ENCODE data around the gene KLHL7. TPM values are rescaled to one million over a fixed set of nuclear protein-coding genes. Genes with fewer than 3 reads are reported as not detected.

The KLHL7 gene
- total and polyA plus RNA-seq, 8 donors = 8.4 to 55.9 (median 17.6) TPM

DNA sequence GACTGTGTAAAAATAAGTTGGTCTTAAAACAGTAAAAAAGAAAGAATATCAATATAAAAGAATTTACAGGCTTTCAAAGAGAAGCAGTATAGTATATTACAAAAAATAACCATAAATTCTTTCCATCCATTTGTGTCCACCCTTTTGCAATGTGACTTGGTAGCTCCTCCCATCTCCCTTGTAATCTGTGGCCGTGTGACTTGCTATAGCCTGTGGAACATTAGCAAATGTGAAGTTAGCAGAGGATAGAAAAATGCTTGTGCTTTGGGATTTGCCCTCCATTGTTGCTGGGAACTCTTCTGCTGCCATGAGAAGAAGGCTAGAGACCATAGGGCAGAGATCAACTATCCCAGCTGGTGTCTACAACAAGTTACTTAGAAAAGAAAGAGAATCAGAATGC lies 30.2 kb downstream of the KLHL7 start:
- Histone ChIP-seq H3K36me3 (peaks cover 2 to 15% (median 3%) of the 10 kb centered on the region in 4 donors), H3K27ac (no peak overlapping the region), H3K9me3 (peaks cover 0 to 4% (median 0%) of the 10 kb centered on the region in 4 donors), H3K4me3 (no peak overlapping the region), H3K27me3 (no peaks in the 10 kb centered on the region), H3K4me1 (no peaks in the 10 kb centered on the region)
- intact Hi-C loops (cut with DNase I; ENCODE audit: low total_unique reads) = no loop called here
- WGBS, 5 donors = 67 to 87% (median 80%) methylated on average over 1 of the region's 1 CpG
- DNase-seq = no peak
- no peak for TF ChIP-seq POLR2AphosphoS5 (IDR thresholded peaks at IDR 0.05)
- TF ChIP-seq, protein P1, sequence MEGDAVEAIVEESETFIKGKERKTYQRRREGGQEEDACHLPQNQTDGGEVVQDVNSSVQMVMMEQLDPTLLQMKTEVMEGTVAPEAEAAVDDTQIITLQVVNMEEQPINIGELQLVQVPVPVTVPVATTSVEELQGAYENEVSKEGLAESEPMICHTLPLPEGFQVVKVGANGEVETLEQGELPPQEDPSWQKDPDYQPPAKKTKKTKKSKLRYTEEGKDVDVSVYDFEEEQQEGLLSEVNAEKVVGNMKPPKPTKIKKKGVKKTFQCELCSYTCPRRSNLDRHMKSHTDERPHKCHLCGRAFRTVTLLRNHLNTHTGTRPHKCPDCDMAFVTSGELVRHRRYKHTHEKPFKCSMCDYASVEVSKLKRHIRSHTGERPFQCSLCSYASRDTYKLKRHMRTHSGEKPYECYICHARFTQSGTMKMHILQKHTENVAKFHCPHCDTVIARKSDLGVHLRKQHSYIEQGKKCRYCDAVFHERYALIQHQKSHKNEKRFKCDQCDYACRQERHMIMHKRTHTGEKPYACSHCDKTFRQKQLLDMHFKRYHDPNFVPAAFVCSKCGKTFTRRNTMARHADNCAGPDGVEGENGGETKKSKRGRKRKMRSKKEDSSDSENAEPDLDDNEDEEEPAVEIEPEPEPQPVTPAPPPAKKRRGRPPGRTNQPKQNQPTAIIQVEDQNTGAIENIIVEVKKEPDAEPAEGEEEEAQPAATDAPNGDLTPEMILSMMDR (IDR thresholded peaks at IDR 0.05) = no peak

DNA sequence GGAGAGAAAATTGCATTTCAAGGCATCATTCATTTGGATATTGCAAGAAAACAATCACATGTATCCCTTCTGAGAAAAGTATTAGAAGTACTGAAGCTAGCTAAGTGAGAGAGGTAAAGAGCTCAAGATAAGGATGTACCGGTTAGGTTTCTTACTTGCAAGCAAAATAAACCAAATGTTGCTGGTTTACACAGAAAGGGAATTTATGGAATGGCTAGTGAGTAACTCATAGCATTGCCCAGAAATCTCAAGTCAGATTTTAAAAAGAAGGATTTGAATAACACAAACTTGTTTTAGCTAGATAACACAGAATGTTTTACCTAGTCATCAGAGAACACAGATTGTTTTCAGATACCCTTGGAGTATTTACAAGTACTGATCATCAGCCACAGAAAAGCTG lies 30.6 kb downstream of the KLHL7 start:
- H3K27ac ChIP-seq = no peak overlapping the region
- 58 to 75% (median 63%) methylated on average over 1 of the region's 1 CpG for WGBS, 5 donors
- H3K4me1 ChIP-seq = no peaks in the 10 kb centered on the region
- DNase-seq = no peak
- no peaks in the 10 kb centered on the region for H3K27me3 ChIP-seq
- peaks cover 3 to 16% (median 8%) of the 10 kb centered on the region in 4 donors for H3K36me3 ChIP-seq
- H3K9me3 ChIP-seq = peaks cover 0 to 4% (median 0%) of the 10 kb centered on the region in 4 donors
- H3K4me3 ChIP-seq = no peak overlapping the region
- TF ChIP-seq POLR2AphosphoS5 (IDR thresholded peaks at IDR 0.05) = no peak
- TF ChIP-seq EP300 (IDR thresholded peaks at IDR 0.05) = no peak
- TF ChIP-seq, protein P1 (IDR thresholded peaks at IDR 0.05) = no peak
- TF ChIP-seq POLR2A (IDR thresholded peaks at IDR 0.05) = no peak
- intact Hi-C loops (cut with DNase I; ENCODE audit: low total_unique reads) = no loop called here

DNA sequence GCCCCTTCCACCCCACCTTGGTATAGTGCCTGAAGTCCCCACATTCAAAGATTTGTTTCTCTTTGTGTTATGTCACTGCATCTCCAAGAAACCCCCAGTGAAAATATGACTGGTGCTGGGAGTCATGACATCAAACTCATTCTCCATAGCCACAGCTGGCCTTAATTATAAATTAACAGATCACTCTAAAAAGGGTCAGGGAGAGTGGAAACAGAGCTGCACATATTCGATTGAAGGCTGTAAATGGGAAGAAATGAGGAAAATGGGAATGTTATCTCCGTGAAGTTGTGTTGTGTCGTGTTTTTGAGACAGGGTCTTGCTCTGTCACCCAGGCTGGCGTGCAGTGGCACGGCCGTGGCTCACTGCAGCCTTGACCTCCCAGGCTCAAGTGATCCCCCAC lies 52.1 kb downstream of the KLHL7 start:
- intact Hi-C loops (cut with DNase I; ENCODE audit: low total_unique reads) = no loop called here
- no peaks in the 10 kb centered on the region for H3K4me1 ChIP-seq
- H3K4me3 ChIP-seq = no peak overlapping the region
- WGBS, 5 donors = 80 to 95% (median 94%) methylated on average over 5 to 6 of the region's 6 CpGs
- peaks cover 0 to 48% (median 43%) of the 10 kb centered on the region in 4 donors for H3K36me3 ChIP-seq
- TF ChIP-seq POLR2A (IDR thresholded peaks at IDR 0.05) (no peak), EP300 (IDR thresholded peaks at IDR 0.05) (no peak), POLR2AphosphoS5 (IDR thresholded peaks at IDR 0.05) (no peak)
- TF ChIP-seq, protein P1 (IDR thresholded peaks at IDR 0.05) = no peak
- H3K27ac ChIP-seq = no peak overlapping the region
- no peak for DNase-seq
- H3K27me3 ChIP-seq = no peaks in the 10 kb centered on the region
- H3K9me3 ChIP-seq = no peaks in the 10 kb centered on the region

DNA sequence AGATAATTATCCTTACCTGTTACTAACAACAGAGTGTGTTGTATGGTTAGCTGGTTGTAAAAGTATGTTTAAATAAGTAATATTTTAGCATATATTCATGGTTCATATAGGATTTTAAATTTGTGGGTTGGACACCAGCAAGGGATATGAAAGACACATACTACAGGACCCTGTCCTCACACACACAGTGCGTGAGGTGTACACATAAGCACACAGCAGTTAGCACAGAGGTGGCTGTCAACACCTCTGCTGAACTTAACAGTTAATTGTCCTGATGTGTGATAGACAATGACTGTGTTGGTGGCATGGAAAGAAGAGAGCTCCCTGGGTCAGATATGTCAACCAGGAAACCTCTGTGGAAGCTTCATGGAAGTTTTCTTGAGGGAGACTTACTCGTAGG lies 53.0 kb downstream of the KLHL7 start:
- no peak for DNase-seq
- no peak overlapping the region for H3K27ac ChIP-seq
- WGBS, 5 donors = 96 to 100% (median 99%) methylated on average over 2 of the region's 2 CpGs
- peaks cover 0 to 39% (median 35%) of the 10 kb centered on the region in 4 donors for H3K36me3 ChIP-seq
- H3K27me3 ChIP-seq = no peaks in the 10 kb centered on the region
- H3K4me1 ChIP-seq = no peaks in the 10 kb centered on the region
- intact Hi-C loops (cut with DNase I; ENCODE audit: low total_unique reads) = no loop called here
- TF ChIP-seq EP300 (IDR thresholded peaks at IDR 0.05) = no peak
- no peak overlapping the region for H3K4me3 ChIP-seq
- H3K9me3 ChIP-seq = no peaks in the 10 kb centered on the region

DNA sequence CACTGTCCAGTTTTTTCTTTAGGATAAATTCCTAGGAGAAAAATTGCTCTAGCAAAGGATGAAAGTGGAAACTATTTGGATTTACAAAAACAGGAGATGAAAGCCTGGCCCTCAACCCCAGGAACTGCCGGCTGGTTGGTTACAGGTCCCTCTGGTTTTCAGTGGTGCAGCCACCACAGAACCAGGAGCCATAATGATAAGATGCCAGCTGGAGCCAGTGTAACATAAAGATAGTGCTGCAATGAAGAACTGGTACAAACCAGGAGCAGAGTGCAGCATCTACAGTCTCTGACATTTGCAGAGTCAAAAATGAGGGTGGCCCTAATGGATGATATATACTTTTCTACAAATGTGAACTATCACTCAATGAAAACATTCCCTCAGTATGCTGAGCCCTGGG lies 55.9 kb downstream of the KLHL7 start:
- H3K27me3 ChIP-seq = no peaks in the 10 kb centered on the region
- no peak overlapping the region for H3K4me3 ChIP-seq
- no peaks in the 10 kb centered on the region for H3K9me3 ChIP-seq
- DNase-seq = no peak
- 88 to 100% (median 94%) methylated on average over 1 of the region's 1 CpG for WGBS, 5 donors
- H3K36me3 ChIP-seq = peaks cover 0 to 23% (median 20%) of the 10 kb centered on the region in 4 donors
- no peaks in the 10 kb centered on the region for H3K4me1 ChIP-seq
- intact Hi-C loops (cut with DNase I; ENCODE audit: low total_unique reads) = no loop called here
- TF ChIP-seq, protein P1 (IDR thresholded peaks at IDR 0.05) = no peak
- TF ChIP-seq EP300 (IDR thresholded peaks at IDR 0.05) (no peak), POLR2AphosphoS5 (IDR thresholded peaks at IDR 0.05) (no peak), POLR2A (IDR thresholded peaks at IDR 0.05) (no peak)
- H3K27ac ChIP-seq = no peak overlapping the region
